ENCODE results near the gene NEGR1. TPM values are rescaled to one million over a fixed set of nuclear protein-coding genes. Genes with fewer than 3 reads are reported as not detected.

NEGR1 gene
- total RNA-seq, 4 donors from 2014 or later = 1.6 to 4.7 (median 2.3) TPM

GRCh38 chr1:71711456-71711855, 570.9 kb downstream of the NEGR1 start:
- TF ChIP-seq CTCF (IDR thresholded peaks at IDR 0.05) (no peak), POLR2A (IDR thresholded peaks at IDR 0.05) (no peak)
- no peak for DNase-seq
- Histone ChIP-seq H3K27ac (no peak overlapping the region), H3K4me3 (no peak overlapping the region), H3K36me3 (no peaks in the 10 kb centered on the region), H3K4me1 (no peaks in the 10 kb centered on the region), H3K27me3 (no peaks in the 10 kb centered on the region), H3K9me3 (no peaks in the 10 kb centered on the region)

- no peak for DNase-seq
- Histone ChIP-seq H3K9me3 (no peaks in the 10 kb centered on the region), H3K36me3 (no peaks in the 10 kb centered on the region), H3K4me3 (no peak overlapping the region), H3K27me3 (no peaks in the 10 kb centered on the region), H3K27ac (no peak overlapping the region), H3K4me1 (no peaks in the 10 kb centered on the region)
- TF ChIP-seq CTCF (IDR thresholded peaks at IDR 0.05) = no peak
- no peak for TF ChIP-seq POLR2A (IDR thresholded peaks at IDR 0.05)
Observed at GRCh38 chr1:71706029-71706671, 576.2 kb downstream of the NEGR1 start.

- no peaks in the 10 kb centered on the region for H3K27me3 ChIP-seq
- DNase-seq = no peak
- no peak overlapping the region for H3K27ac ChIP-seq
- no peaks in the 10 kb centered on the region for H3K36me3 ChIP-seq
- no peaks in the 10 kb centered on the region for H3K4me1 ChIP-seq
- H3K9me3 ChIP-seq = no peaks in the 10 kb centered on the region
- no peak for TF ChIP-seq POLR2A (IDR thresholded peaks at IDR 0.05)
- no peak overlapping the region for H3K4me3 ChIP-seq
Observed at GRCh38 chr1:71698186-71698585, 584.2 kb downstream of the NEGR1 start.

GRCh38 chr1:71695821-71696220, 586.5 kb downstream of the NEGR1 start:
- Histone ChIP-seq H3K9me3 (no peaks in the 10 kb centered on the region), H3K36me3 (no peaks in the 10 kb centered on the region), H3K4me1 (no peaks in the 10 kb centered on the region), H3K27me3 (no peaks in the 10 kb centered on the region), H3K27ac (no peak overlapping the region), H3K4me3 (no peak overlapping the region)
- no peak for DNase-seq
- TF ChIP-seq CTCF (IDR thresholded peaks at IDR 0.05) = no peak
- TF ChIP-seq POLR2A (IDR thresholded peaks at IDR 0.05) = no peak

GRCh38 chr1:71695084-71695483, 587.3 kb downstream of the NEGR1 start:
- no peak for DNase-seq
- TF ChIP-seq CTCF (IDR thresholded peaks at IDR 0.05) (no peak), POLR2A (IDR thresholded peaks at IDR 0.05) (no peak)
- Histone ChIP-seq H3K27ac (no peak overlapping the region), H3K36me3 (no peaks in the 10 kb centered on the region), H3K4me1 (no peaks in the 10 kb centered on the region), H3K27me3 (no peaks in the 10 kb centered on the region), H3K4me3 (no peak overlapping the region), H3K9me3 (no peaks in the 10 kb centered on the region)

- Histone ChIP-seq H3K27me3 (no peaks in the 10 kb centered on the region), H3K36me3 (no peaks in the 10 kb centered on the region), H3K9me3 (no peaks in the 10 kb centered on the region), H3K4me1 (no peaks in the 10 kb centered on the region), H3K4me3 (no peak overlapping the region), H3K27ac (no peak overlapping the region)
- no peak for TF ChIP-seq POLR2A (IDR thresholded peaks at IDR 0.05)
- no peak for DNase-seq
Observed at GRCh38 chr1:71693581-71693980, 588.8 kb downstream of the NEGR1 start.

- Histone ChIP-seq H3K4me3 (no peak overlapping the region), H3K4me1 (no peaks in the 10 kb centered on the region), H3K27ac (no peak overlapping the region), H3K36me3 (no peaks in the 10 kb centered on the region), H3K27me3 (no peaks in the 10 kb centered on the region), H3K9me3 (no peaks in the 10 kb centered on the region)
- TF ChIP-seq CTCF (IDR thresholded peaks at IDR 0.05) = no peak
- no peak for TF ChIP-seq POLR2A (IDR thresholded peaks at IDR 0.05)
- DNase-seq = no peak
Observed at GRCh38 chr1:71689635-71690034, 592.7 kb downstream of the NEGR1 start.

Data from Peyer's patch (tissue), 4 donors.